ENCODE data around the gene S100G. TPM values are rescaled to one million over a fixed set of nuclear protein-coding genes. Genes with fewer than 3 reads are reported as not detected.
"Not testable (repeated sequence)": the region's sequence is repeated elsewhere in the genome, so short reads cannot be mapped to it uniquely, and the experiment has no call there.

Gene S100G
- total RNA-seq, 1 experiment from 2014 or later = not detected

GRCh38 chrX:16606142-16606720, 43.7 kb upstream of the S100G start:
- TF ChIP-seq, protein P1, sequence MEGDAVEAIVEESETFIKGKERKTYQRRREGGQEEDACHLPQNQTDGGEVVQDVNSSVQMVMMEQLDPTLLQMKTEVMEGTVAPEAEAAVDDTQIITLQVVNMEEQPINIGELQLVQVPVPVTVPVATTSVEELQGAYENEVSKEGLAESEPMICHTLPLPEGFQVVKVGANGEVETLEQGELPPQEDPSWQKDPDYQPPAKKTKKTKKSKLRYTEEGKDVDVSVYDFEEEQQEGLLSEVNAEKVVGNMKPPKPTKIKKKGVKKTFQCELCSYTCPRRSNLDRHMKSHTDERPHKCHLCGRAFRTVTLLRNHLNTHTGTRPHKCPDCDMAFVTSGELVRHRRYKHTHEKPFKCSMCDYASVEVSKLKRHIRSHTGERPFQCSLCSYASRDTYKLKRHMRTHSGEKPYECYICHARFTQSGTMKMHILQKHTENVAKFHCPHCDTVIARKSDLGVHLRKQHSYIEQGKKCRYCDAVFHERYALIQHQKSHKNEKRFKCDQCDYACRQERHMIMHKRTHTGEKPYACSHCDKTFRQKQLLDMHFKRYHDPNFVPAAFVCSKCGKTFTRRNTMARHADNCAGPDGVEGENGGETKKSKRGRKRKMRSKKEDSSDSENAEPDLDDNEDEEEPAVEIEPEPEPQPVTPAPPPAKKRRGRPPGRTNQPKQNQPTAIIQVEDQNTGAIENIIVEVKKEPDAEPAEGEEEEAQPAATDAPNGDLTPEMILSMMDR (IDR thresholded peaks at IDR 0.05; ENCODE audit: unreplicated experiment) = no peak
- intact Hi-C loops (cut with micrococcal nuclease) = no loop called here
- CTCF ChIA-PET = interaction anchor here (0.6 to 1.8 kb wide), 4 partner anchors 170 to 854 kb away, joined by 3 to 5 read pairs (median 4); no protein-coding TSS in a partner anchor
- H3K4me1 Mint-ChIP-seq (ENCODE audit: insufficient read depth, unreplicated experiment) = no peaks in the 10 kb centered on the region
- peaks cover 4% of the 10 kb centered on the region for H3K36me3 Mint-ChIP-seq (ENCODE audit: insufficient read depth, unreplicated experiment)
- H3K9me3 Mint-ChIP-seq (ENCODE audit: unreplicated experiment) = no peaks in the 10 kb centered on the region
- H3K27ac Mint-ChIP-seq (ENCODE audit: low read depth, unreplicated experiment) = no peak overlapping the region
- DNase-seq (ENCODE audit: unreplicated experiment) = no peak
- POLR2A ChIA-PET = no interaction called here
- BruUV-seq (replicated peaks) = no TSS peak
- no peak overlapping the region for H3K4me3 Mint-ChIP-seq (ENCODE audit: unreplicated experiment)
- H3K27me3 Mint-ChIP-seq (ENCODE audit: insufficient read depth, unreplicated experiment) = peaks cover 11% of the 10 kb centered on the region

DNA sequence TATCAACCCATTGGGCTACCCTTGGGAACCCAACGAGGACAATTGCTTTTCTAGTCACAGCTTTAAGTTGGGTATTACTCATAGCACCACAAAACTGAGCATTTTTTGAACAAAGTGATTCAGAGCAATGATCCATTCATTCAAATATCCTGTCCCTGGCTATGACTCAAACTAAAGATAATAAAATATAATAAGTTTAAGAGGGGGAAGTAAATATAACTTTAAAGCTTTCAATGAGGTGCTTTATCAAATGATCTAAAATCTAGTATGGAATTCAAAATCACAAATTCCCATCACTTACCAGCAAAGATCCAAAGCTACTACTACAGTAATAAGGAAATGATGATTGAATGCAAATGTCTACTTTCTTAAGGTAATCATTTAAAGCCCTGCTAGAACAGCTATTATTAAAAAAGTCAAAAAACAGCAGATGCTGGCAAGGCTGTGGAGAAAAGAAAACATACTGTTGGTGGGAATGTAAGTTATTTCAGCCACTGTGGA, 39.8 kb upstream of the S100G start:
- Mint-ChIP-seq H3K4me1 (ENCODE audit: insufficient read depth, unreplicated experiment) (no peaks in the 10 kb centered on the region), H3K4me3 (ENCODE audit: unreplicated experiment) (no peak overlapping the region), H3K27ac (ENCODE audit: low read depth, unreplicated experiment) (no peak overlapping the region), H3K9me3 (ENCODE audit: unreplicated experiment) (no peaks in the 10 kb centered on the region), H3K27me3 (ENCODE audit: insufficient read depth, unreplicated experiment) (peaks cover 25% of the 10 kb centered on the region), H3K36me3 (ENCODE audit: insufficient read depth, unreplicated experiment) (peaks cover 18% of the 10 kb centered on the region)
- no TSS peak for BruUV-seq (replicated peaks)
- POLR2A ChIA-PET = interaction anchor here (0.6 kb wide), 1 partner anchor 24 kb away, joined by 3 read pairs; no protein-coding TSS in a partner anchor
- TF ChIP-seq, protein P1 (IDR thresholded peaks at IDR 0.05; ENCODE audit: unreplicated experiment) = no peak
- intact Hi-C loops (cut with micrococcal nuclease) = no loop called here
- DNase-seq (ENCODE audit: unreplicated experiment) = no peak
- CTCF ChIA-PET = interaction anchor here (0.5 kb wide), 1 partner anchor 175 kb away, joined by 3 read pairs; no protein-coding TSS in a partner anchor

- POLR2A ChIA-PET = not testable (repeated sequence)
Observed at GRCh38 chrX:16610654-16611053, 39.3 kb upstream of the S100G start.

DNA sequence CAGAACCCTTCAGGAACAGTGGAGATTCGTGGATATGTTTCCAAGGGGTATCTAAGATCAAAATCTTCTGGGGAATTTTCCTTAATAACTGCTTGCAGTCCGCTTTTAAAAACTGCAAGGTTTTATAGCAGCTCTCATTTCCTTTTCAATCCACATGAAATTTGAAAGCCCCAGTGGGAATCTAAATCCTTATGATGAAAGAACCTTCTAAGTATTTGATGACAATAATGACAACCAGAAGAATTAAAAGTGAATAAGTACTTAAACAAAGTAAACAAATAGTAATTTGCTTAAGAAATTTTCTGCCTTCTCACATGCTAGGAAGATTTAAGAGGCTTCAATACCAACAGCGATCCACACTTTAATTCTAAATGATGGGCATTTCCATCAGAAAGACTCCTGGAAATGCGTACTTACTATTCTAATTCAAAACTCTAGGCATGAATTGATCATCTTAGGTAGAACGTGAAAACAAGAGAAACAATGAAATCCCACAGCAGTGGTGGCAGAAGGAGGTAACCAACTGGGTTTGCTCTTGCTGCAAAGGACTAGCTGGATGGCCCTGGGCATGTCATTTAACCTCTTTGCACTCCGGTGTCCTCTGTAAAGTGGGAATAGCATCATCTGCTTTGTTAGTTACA, 37.6 kb upstream of the S100G start:
- peaks cover 30% of the 10 kb centered on the region for H3K27me3 Mint-ChIP-seq (ENCODE audit: insufficient read depth, unreplicated experiment)
- no peaks in the 10 kb centered on the region for H3K9me3 Mint-ChIP-seq (ENCODE audit: unreplicated experiment)
- TF ChIP-seq, protein P1 (IDR thresholded peaks at IDR 0.05; ENCODE audit: unreplicated experiment) = no peak
- H3K36me3 Mint-ChIP-seq (ENCODE audit: insufficient read depth, unreplicated experiment) = peaks cover 18% of the 10 kb centered on the region
- no peaks in the 10 kb centered on the region for H3K4me1 Mint-ChIP-seq (ENCODE audit: insufficient read depth, unreplicated experiment)
- ChIA-PET POLR2A (no interaction called here), CTCF (interaction anchor here (1.3 kb wide), 1 partner anchor 168 kb away, joined by 4 read pairs; no protein-coding TSS in a partner anchor)
- no TSS peak for BruUV-seq (replicated peaks)
- DNase-seq (ENCODE audit: unreplicated experiment) = no peak
- no peak overlapping the region for H3K4me3 Mint-ChIP-seq (ENCODE audit: unreplicated experiment)
- no peak overlapping the region for H3K27ac Mint-ChIP-seq (ENCODE audit: low read depth, unreplicated experiment)
- intact Hi-C loops (cut with micrococcal nuclease) = no loop called here

More at GRCh38 chrX:16610654-16611053, 39.3 kb upstream of the S100G start:
- Mint-ChIP-seq H3K36me3 (ENCODE audit: insufficient read depth, unreplicated experiment) (peaks cover 18% of the 10 kb centered on the region), H3K27me3 (ENCODE audit: insufficient read depth, unreplicated experiment) (peaks cover 25% of the 10 kb centered on the region)
- intact Hi-C loops (cut with micrococcal nuclease); H3K4me1 Mint-ChIP-seq (ENCODE audit: insufficient read depth, unreplicated experiment); H3K4me3 Mint-ChIP-seq (ENCODE audit: unreplicated experiment); DNase-seq (ENCODE audit: unreplicated experiment); BruUV-seq (replicated peaks); CTCF ChIA-PET; H3K9me3 Mint-ChIP-seq (ENCODE audit: unreplicated experiment); H3K27ac Mint-ChIP-seq (ENCODE audit: low read depth, unreplicated experiment): not testable (repeated sequence)
